Kidney capillary endothelial cell (primary cell): ENCODE data around the gene TMEM43.
"Not testable (repeated sequence)": the region's sequence is repeated elsewhere in the genome, so short reads cannot be mapped to it uniquely, and the experiment has no call there.

Experiments used
- DNase-seq: peaks from one replicate; pipeline ENCODE4 v3.0.0-alpha.2; 2018; ENCODE audit warnings: low spot score

The TMEM43 gene

GRCh38 chr3:14124615-14125192 lies at the start of gene TMEM43, which contains the start of gene CHCHD4:
TSS of gene TMEM43 (plus strand) at chr3:14125052. CDS start at chr3:14125194, 142 bp downstream.
TSS of gene CHCHD4 (minus strand) at chr3:14124870. CDS start at chr3:14124676, 194 bp downstream.
- peak; percentile 100 for DNase-seq

- not testable (repeated sequence) for DNase-seq
Measured at GRCh38 chr3:14075233-14075632, 49.6 kb upstream of the TMEM43 start.

GRCh38 chr3:14077310-14077709 lies 47.5 kb upstream of the TMEM43 start:
- no peak for DNase-seq

- no peak for DNase-seq
Measured at GRCh38 chr3:14082108-14082657, 42.7 kb upstream of the TMEM43 start.

GRCh38 chr3:14087461-14087860 lies 37.4 kb upstream of the TMEM43 start:
- DNase-seq: not testable (repeated sequence)

GRCh38 chr3:14091959-14092358 lies 32.9 kb upstream of the TMEM43 start:
- DNase-seq: not testable (repeated sequence)

GRCh38 chr3:14092464-14092863 lies 32.4 kb upstream of the TMEM43 start:
- no peak for DNase-seq

- no peak for DNase-seq
Measured at GRCh38 chr3:14093831-14094230, 31.0 kb upstream of the TMEM43 start.

- no peak for DNase-seq
Measured at GRCh38 chr3:14096742-14097141, 28.1 kb upstream of the TMEM43 start.

GRCh38 chr3:14097616-14098391 lies 27.0 kb upstream of the TMEM43 start:
- DNase-seq: no peak

- not testable (repeated sequence) for DNase-seq
Measured at GRCh38 chr3:14109821-14110220, 15.0 kb upstream of the TMEM43 start.

- DNase-seq: no peak
Measured at GRCh38 chr3:14110699-14111098, 14.2 kb upstream of the TMEM43 start.

- no peak for DNase-seq
Measured at GRCh38 chr3:14113965-14114635, 10.8 kb upstream of the TMEM43 start.

GRCh38 chr3:14117468-14118399 lies 7.1 kb upstream of the TMEM43 start:
- no peak for DNase-seq

- DNase-seq: no peak
Measured at GRCh38 chr3:14118400-14119381, 6.2 kb upstream of the TMEM43 start.

- no peak for DNase-seq
Measured at GRCh38 chr3:14119651-14120050, 5.2 kb upstream of the TMEM43 start.

GRCh38 chr3:14120111-14120920 lies 4.5 kb upstream of the TMEM43 start:
- DNase-seq: no peak

GRCh38 chr3:14120921-14121448 lies 3.9 kb upstream of the TMEM43 start:
- not testable (repeated sequence) for DNase-seq

GRCh38 chr3:14121859-14122258 lies 3.0 kb upstream of the TMEM43 start:
- no peak for DNase-seq
